H9 (cell line): ENCODE data around the gene EPHB2. TPM values are rescaled to one million over a fixed set of nuclear protein-coding genes. Genes with fewer than 3 reads are reported as not detected.

Experiments used
- DNase-seq: peaks from one replicate; pipeline ENCODE4 v3.0.0-alpha.2; 2017
- H2AFZ ChIP-seq: one replicate; pipeline ENCODE4 v1.6.1; 2013; ENCODE audit warnings: mild to moderate bottlenecking, low read length, control low read depth, moderate library complexity
- H2AK5ac ChIP-seq: 2 replicates; pipeline ENCODE4 v1.6.1; 2013; ENCODE audit warnings: low read length, control low read depth, mixed read lengths; ENCODE audit not compliant: insufficient read length
- H2BK120ac ChIP-seq: one replicate; pipeline ENCODE4 v1.6.1; 2013; ENCODE audit warnings: low read depth, mild to moderate bottlenecking, low read length, control low read depth, inconsistent platforms; ENCODE audit not compliant: poor library complexity, severe bottlenecking
- H2BK12ac ChIP-seq: 2 replicates; pipeline ENCODE4 v1.6.1; 2013; ENCODE audit warnings: low read length, control low read depth, mixed read lengths, low read depth; ENCODE audit not compliant: insufficient read length
- H2BK15ac ChIP-seq: 2 replicates; pipeline ENCODE4 v1.6.1; 2013; ENCODE audit warnings: low read depth, low read length, control low read depth
- H2BK20ac ChIP-seq: one replicate; pipeline ENCODE4 v1.6.1; 2013; ENCODE audit warnings: low read depth, mild to moderate bottlenecking, low read length, control low read depth, inconsistent platforms; ENCODE audit not compliant: poor library complexity, severe bottlenecking
- H2BK5ac ChIP-seq: 2 replicates; pipeline ENCODE4 v1.6.1; 2013; ENCODE audit warnings: low read length, control low read depth, mixed read lengths; ENCODE audit not compliant: insufficient read length
- H3K14ac ChIP-seq: 2 replicates; pipeline ENCODE4 v1.6.1; 2013; ENCODE audit warnings: low read length, control low read depth; ENCODE audit not compliant: insufficient read depth
- H3K18ac ChIP-seq: 2 replicates; pipeline ENCODE4 v1.6.1; 2013; ENCODE audit warnings: low read depth, mild to moderate bottlenecking, mixed read lengths, low read length, control low read depth; ENCODE audit not compliant: insufficient read length
- H3K23ac ChIP-seq: 2 replicates; pipeline ENCODE4 v1.6.1; 2013; ENCODE audit warnings: low read length, control low read depth, mixed read lengths, low read depth; ENCODE audit not compliant: insufficient read length
- H3K23me2 ChIP-seq: 2 replicates; pipeline ENCODE4 v1.6.1; 2013; ENCODE audit warnings: low read depth, mild to moderate bottlenecking, mixed read lengths, low read length, control low read depth; ENCODE audit not compliant: insufficient read length, poor library complexity, severe bottlenecking
- H3K27ac ChIP-seq: 2 replicates; pipeline ENCODE4 v1.5.1; 2013; ENCODE audit warnings: low read length, control low read depth, mixed read lengths, low read depth; ENCODE audit not compliant: insufficient read length
- H3K27me3 ChIP-seq: 2 replicates; pipeline ENCODE4 v1.6.1; 2013; ENCODE audit warnings: low read length, control low read depth, inconsistent platforms; ENCODE audit not compliant: insufficient read depth
- H3K4ac ChIP-seq: 2 replicates; pipeline ENCODE4 v1.6.1; 2013; ENCODE audit warnings: low read depth, mild to moderate bottlenecking, control low read depth, inconsistent platforms, low read length, moderate library complexity
- H3K4me1 ChIP-seq: 2 replicates; pipeline ENCODE4 v1.6.1; 2013; ENCODE audit warnings: low read length, control low read depth, inconsistent platforms; ENCODE audit not compliant: insufficient read depth
- H3K4me2 ChIP-seq: 2 replicates; pipeline ENCODE4 v1.6.1; 2013; ENCODE audit warnings: low read length, control low read depth, mixed read lengths; ENCODE audit not compliant: insufficient read length, insufficient read depth
- H3K56ac ChIP-seq: 2 replicates; pipeline ENCODE4 v1.6.1; 2013; ENCODE audit warnings: low read depth, mild to moderate bottlenecking, mixed read lengths, low read length, control low read depth; ENCODE audit not compliant: insufficient read length
- H3K79me1 ChIP-seq: 2 replicates; pipeline ENCODE4 v1.6.1; 2013; ENCODE audit warnings: low read depth, mild to moderate bottlenecking, moderate library complexity, low read length, control low read depth, inconsistent platforms; ENCODE audit not compliant: insufficient read depth, poor library complexity, severe bottlenecking
- H3K79me2 ChIP-seq: 2 replicates; pipeline ENCODE4 v1.6.1; 2013; ENCODE audit warnings: low read length, control low read depth, inconsistent platforms; ENCODE audit not compliant: insufficient read depth
- H3K9ac ChIP-seq: 2 replicates; pipeline ENCODE4 v1.6.1; 2013; ENCODE audit warnings: low read length, control low read depth, mixed read lengths; ENCODE audit not compliant: insufficient read length; ENCODE audit errors: extremely low read depth
- H3K9me3 ChIP-seq: one replicate; pipeline ENCODE4 v1.6.1; 2013; ENCODE audit warnings: low read depth, low read length, inconsistent platforms; ENCODE audit not compliant: control insufficient read depth
- H3T11ph ChIP-seq: one replicate; pipeline ENCODE4 v1.6.1; 2013; ENCODE audit warnings: mild to moderate bottlenecking, low read length, control low read depth, inconsistent platforms
- H4K20me1 ChIP-seq: one replicate; pipeline ENCODE4 v1.6.1; 2013; ENCODE audit not compliant: control insufficient read depth, insufficient read length, insufficient read depth
- H4K5ac ChIP-seq: 2 replicates; pipeline ENCODE4 v1.6.1; 2013; ENCODE audit warnings: low read depth, mild to moderate bottlenecking, mixed read lengths, low read length, control low read depth; ENCODE audit not compliant: insufficient read length
- H4K8ac ChIP-seq: replicated peaks from 2 replicates; pipeline ENCODE4 v1.6.1; 2013; ENCODE audit warnings: low read length, control low read depth, mixed read lengths, low read depth; ENCODE audit not compliant: insufficient read length
- H4K91ac ChIP-seq: 2 replicates; pipeline ENCODE4 v1.6.1; 2013; ENCODE audit warnings: low read depth, mild to moderate bottlenecking, moderate library complexity, mixed read lengths, low read length, control low read depth; ENCODE audit not compliant: insufficient read length
- H3K27ac Mint-ChIP-seq, 3 experiments: 2 replicates in 2 of 3; 3 replicates in 1 of 3; pipeline ENCODE4 v1.8.0; 2020 to 2021; ENCODE audit warnings: mixed read lengths in 3 of 3, mild to moderate bottlenecking in 1 of 3, moderate library complexity in 1 of 3
- H3K27me3 Mint-ChIP-seq: 2 replicates; pipeline ENCODE4 v1.8.0; 2021; ENCODE audit warnings: low read depth, mild to moderate bottlenecking, moderate library complexity, mixed read lengths
- H3K36me3 Mint-ChIP-seq, 3 experiments: 2 replicates in 2 of 3; 3 replicates in 1 of 3; pipeline ENCODE4 v1.8.0; 2020 to 2021; ENCODE audit warnings: low read depth in 3 of 3, mixed read lengths in 3 of 3; ENCODE audit not compliant: insufficient read depth in 1 of 3
- H3K4me1 Mint-ChIP-seq, 2 experiments: 2 replicates each; pipeline ENCODE4 v1.8.0; 2020; ENCODE audit warnings: mixed read lengths in 2 of 2
- H3K4me3 Mint-ChIP-seq, 2 experiments: 2 replicates in 1 of 2; 3 replicates in 1 of 2; pipeline ENCODE4 v1.8.0; 2020 to 2021; ENCODE audit warnings: mild to moderate bottlenecking in 2 of 2, mixed read lengths in 2 of 2, moderate library complexity in 1 of 2
- H3K9me3 Mint-ChIP-seq, 2 experiments: 2 replicates in 1 of 2; 3 replicates in 1 of 2; pipeline ENCODE4 v1.8.0; 2020; ENCODE audit warnings: mild to moderate bottlenecking in 2 of 2, mixed read lengths in 2 of 2, moderate library complexity in 1 of 2
- CTCF ChIP-seq: fragments of 200-600 bp; sonication (generic); conservative IDR thresholded peaks from 3 replicates; pipeline ENCODE4 v1.8.0; 2021; ENCODE audit warnings: antibody characterized with exemption, mild to moderate bottlenecking
- WGBS: extraction: QIAGEN DNeasy Blood & Tissue Kit; methylation state at CpG from one replicate; pipeline ENCODE4 v1.1.7; 2013; ENCODE audit warnings: missing lambda C conversion rate, low lambda C conversion rate, mixed read lengths; ENCODE audit not compliant: insufficient read length; ENCODE audit errors: extremely low coverage; 5-methylcytosine and 5-hydroxymethylcytosine counted together
- total RNA-seq: library from RNA; stranded (reverse); gene quantifications from 2 replicates; pipeline ENCODE4 v1.2.1, GENCODE V29; 2021

EPHB2 gene
- total RNA-seq, 1 experiment from 2014 or later: 9.5 TPM

GRCh38 chr1:22838965-22839364, 128.3 kb downstream of the EPHB2 start:
- H2AFZ ChIP-seq: no peak overlapping the region
- no peak overlapping the region for H3T11ph ChIP-seq
- H4K20me1 ChIP-seq: no peaks in the 10 kb centered on the region
- H3K9ac ChIP-seq: no peak overlapping the region
- H3K27ac ChIP-seq: no peak overlapping the region
- no peak overlapping the region for H3K18ac ChIP-seq
- no peaks in the 10 kb centered on the region for H3K23me2 ChIP-seq
- H2AK5ac ChIP-seq: no peak overlapping the region
- no peaks in the 10 kb centered on the region for H3K9me3 ChIP-seq
- no peak overlapping the region for H3K14ac ChIP-seq
- no peak overlapping the region for H3K23ac ChIP-seq
- Mint-ChIP-seq H3K9me3 (no peaks in the 10 kb centered on the region), H3K27me3 (peaks cover 2% of the 10 kb centered on the region; the same call in 1 of the 2 replicates), H3K4me3 (no peak overlapping the region), H3K36me3 (no peaks in the 10 kb centered on the region), H3K27ac (no peak overlapping the region), H3K4me1 (peaks cover 10 to 29% of the 10 kb centered on the region in 2 experiments; a peak in 3 of 4 replicates)
- no peaks in the 10 kb centered on the region for H3K4me1 ChIP-seq
- no peak overlapping the region for H3K4me2 ChIP-seq
- H2BK20ac ChIP-seq: no peak overlapping the region
- H3K27me3 ChIP-seq: no peaks in the 10 kb centered on the region
- no peak overlapping the region for H3K56ac ChIP-seq
- no peak for TF ChIP-seq CTCF
- H4K5ac ChIP-seq: no peak overlapping the region
- no peak overlapping the region for H4K8ac ChIP-seq
- no peak overlapping the region for H2BK5ac ChIP-seq
- H3K4ac ChIP-seq: no peak overlapping the region
- H4K91ac ChIP-seq: no peak overlapping the region
- no peak for DNase-seq
- H3K79me2 ChIP-seq: no peaks in the 10 kb centered on the region
- H2BK15ac ChIP-seq: no peak overlapping the region
- H2BK12ac ChIP-seq: no peak overlapping the region
- H2BK120ac ChIP-seq: no peak overlapping the region
- H3K79me1 ChIP-seq: no peaks in the 10 kb centered on the region
- no CpG with 5 or more reads among the region's 5 CpGs for WGBS
